Transverse colon (tissue), 4 donors: Measurements from ENCODE around the gene SVIL.

Experiments used
- CTCF ChIP-seq, 5 experiments: fragments of 200-600 bp in 3 of 5; fragments of 450-650 bp in 2 of 5; sonication (generic) in 3 of 5; IDR thresholded peaks; 1 replicate in 2 of 5; 2 replicates in 3 of 5; pipeline ENCODE4 v1.5.1; 2016 to 2017; ENCODE audit warnings: antibody characterized with exemption in 5 of 5, inconsistent platforms in 3 of 5, mild to moderate bottlenecking in 2 of 5, moderate library complexity in 1 of 5
- EP300 ChIP-seq: sonication (generic); formaldehyde crosslinking; IDR thresholded peaks from one replicate; pipeline ENCODE4 v1.6.1; 2017; ENCODE audit warnings: antibody characterized with exemption, low read depth
- POLR2A ChIP-seq: fragments of 450-650 bp; IDR thresholded peaks from one replicate; pipeline ENCODE4 v1.6.1; 2016; ENCODE audit warnings: antibody characterized with exemption, mild to moderate bottlenecking, moderate library complexity
- POLR2AphosphoS5 ChIP-seq, 3 donors: sonication (generic); formaldehyde crosslinking; IDR thresholded peaks; one replicate each; pipeline ENCODE4 v1.6.1; 2016; ENCODE audit warnings: antibody characterized with exemption in 3 of 3

DNA sequence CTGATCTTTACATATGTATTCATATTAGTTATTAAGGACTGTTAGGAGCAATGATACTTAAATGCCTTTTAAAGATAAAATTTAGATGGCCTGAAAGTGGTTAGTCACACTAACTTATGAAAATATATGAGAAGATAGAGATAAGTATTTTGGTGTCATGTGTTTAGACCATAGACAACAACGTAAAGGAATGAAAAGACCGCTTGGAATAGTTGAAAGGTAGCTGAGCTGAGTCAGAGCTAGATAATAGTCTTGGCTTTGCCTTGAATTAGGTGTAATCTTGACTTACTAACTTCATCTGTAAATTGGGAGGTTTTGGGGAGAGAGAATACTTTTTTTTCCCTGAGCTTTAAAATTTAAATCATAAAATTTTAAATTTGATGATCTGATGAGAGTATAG lies 218.9 kb downstream of the SVIL start:
- TF ChIP-seq EP300 (no peak), CTCF (IDR thresholded peaks at IDR 0.05) (no peak), POLR2AphosphoS5 (IDR thresholded peaks at IDR 0.05) (no peak), POLR2A (no peak)
